HG03520 (cell line): ENCODE measurements around the gene KDM5B.
"Not testable (repeated sequence)": the region's sequence is repeated elsewhere in the genome, so short reads cannot be mapped to it uniquely, and the experiment has no call there.

Experiments
- ATAC-seq: cut with Tn5 transposase; IDR thresholded peaks from one replicate; pipeline ENCODE4 v1.9.1; 2021; ENCODE audit warnings: mild to moderate bottlenecking, moderate library complexity; ENCODE audit not compliant: unreplicated experiment

KDM5B gene

DNA sequence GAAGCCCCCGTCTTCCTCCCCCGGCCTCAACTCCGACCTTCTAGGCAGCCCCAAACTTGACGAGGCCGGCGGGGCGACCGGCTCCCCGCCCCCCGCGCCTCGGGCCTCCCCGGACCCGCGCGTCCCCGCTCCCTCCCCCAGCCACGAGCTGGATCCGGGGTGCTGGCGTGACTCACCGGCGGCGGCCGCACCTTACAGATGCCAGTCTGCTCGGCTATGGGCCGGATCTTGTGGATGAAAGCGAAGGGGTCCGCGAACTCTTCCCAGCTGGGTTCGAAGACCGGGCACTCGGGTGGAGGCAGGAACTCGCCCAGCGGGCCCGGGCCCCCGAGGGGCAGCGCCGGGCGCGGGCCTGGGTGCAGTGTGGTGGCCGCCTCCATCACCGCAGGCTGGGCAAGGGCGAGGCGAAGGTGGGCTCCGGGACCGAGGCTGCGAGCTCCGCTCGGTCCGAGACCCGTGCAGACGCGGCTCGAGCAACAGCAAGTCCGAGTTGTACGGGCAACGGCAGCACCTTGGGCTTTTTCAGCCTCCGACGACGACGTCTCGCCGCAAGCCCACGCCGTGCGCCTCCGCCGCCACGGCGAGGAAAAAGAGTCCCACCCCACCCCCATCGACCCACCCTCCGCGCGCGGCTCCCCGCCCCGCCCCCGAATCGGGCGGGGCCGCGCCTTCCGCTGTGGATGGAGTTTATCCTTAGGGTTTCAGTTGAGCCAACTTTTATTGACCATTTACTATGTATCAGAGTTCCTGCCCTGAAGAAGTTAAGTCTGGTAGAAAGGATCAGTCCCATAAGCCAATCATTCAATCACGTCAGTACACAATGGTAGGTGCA lies at the start of gene KDM5B:
KDM5B (minus strand) TSS at position 496 of the 832 bp plus-strand sequence; CDS start at position 380, 116 bp downstream.
- ATAC-seq, result no peak

DNA sequence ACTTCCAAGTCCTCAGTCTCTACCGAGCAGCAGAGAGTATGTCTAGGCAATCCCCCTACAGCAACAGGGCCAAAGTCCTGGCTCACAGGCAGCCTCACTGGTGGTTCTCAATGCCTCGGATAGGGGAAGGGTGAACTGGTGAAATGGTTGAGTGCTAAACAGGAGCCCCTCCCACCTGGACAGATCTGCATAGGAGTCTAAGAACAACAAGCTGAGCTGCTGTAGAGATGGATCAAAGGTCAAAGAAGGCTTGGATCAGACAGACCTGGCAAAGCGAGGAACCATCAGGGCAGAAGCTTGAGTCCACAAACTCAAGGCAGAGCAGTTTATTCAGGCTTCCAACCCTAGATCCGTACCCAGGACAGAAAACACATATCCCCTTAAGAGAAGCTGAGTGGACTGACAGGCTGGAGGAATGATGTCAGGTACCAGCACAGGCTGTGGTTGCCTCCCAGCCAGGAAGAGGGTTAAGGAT lies 49.0 kb upstream of the KDM5B start:
- no peak for ATAC-seq

DNA sequence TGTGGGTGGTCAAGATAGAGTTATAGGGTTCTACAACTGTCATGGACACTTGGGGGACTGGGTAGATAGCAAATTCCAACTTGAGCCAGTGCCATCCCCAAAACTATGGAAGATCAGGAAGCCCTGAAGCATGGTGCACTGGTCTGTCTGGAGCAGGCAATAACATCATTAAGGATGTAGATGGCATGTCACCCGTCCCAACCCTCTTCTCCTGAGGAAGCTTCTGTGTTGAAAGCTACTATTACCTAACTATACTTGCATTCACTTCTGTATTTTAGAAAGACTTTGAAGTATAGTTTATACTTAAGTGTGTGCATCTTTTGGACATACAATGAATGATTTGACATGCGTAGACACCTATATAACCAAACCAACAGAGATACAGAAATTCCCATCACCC lies 47.8 kb upstream of the KDM5B start:
- no peak for ATAC-seq

DNA sequence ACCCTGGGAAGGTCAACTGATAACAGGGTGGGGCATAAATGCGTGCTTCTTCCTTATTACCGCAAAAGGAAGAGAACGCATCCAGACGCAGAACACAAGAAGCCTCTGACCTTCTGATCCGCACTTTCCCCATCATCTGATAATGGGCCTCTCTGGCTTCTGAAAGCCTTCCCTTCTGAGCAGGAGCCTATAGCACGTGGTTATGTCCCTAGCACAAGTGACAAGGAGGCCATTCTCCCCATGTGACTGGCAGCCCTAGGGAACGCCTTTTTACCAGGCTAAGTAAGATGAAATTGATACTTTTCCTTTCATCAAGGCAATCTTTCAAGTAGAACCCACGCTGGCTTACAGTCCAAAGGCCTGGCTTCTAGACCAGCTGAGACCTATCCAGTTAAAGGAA lies 46.6 kb upstream of the KDM5B start:
- no peak for ATAC-seq

DNA sequence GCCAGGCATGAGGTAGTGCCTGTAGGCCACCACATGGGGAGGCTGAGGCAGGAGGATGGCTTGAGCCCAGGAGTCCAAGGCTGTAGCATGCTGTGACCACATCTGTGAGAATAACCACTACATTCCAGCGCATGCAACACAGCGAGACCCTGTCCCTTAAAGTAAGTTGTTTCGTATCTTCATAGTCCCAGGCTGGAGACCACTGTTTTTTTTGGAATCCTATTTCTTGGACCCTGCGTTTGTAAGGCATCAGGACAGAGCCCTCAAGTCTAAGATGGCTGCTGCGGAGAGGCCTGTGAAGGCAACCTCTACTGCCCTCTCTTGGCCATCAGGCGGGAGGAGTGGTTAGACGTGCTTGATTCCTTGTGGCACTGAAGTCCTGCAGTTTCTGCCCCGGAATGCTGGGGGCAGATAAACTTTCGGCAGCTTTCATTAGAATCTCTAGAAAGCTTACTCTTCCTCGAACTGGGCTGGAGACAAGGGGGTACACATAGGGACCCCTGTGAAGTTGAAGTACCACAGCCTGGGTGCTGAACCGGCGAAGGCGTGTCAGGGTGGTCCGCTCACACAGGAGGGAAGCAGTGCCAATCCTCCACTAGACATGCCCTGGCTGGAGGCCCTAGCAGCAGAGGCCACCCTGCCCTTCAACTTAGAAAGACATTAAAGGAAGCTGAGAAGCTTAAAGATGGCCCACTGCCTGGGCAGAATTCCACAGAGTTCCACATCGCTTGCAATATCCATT lies 44.1 kb upstream of the KDM5B start:
- ATAC-seq, result no peak

DNA sequence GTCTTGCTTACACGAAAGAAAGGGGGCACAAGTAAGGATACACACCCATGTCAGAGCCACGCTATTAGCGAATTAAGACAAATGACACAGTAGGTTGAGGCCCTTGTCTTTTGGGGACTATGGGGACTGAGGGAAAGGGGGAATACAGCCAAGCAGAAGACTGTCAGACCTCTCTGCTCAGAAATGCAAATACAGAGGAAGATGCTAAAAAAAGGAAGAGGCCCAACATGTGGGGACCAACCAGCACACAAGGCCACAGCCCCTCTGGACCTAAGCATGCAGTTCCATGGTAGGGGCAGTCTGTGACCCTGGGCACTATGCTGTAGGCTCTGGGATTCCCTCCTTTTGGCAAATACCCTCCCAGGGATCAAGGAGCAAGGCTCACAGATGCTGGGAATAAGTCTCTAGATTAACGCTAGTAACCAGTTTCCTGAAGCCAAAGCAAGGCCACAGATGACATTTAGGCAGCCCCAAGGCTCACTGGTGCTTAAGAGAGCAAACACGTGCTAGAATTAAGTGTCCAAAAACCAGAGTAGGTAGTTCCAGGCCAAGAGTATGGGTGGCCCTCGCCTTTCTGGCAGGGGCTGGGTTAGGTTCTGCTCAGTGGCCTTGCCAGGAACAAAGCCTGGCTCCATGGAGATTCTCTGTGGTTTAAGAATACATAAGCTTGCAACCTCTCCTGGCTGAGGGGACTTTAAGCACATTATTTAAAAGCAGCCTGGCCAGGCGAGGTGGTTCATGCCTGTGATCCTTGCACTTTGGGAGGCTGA lies 42.6 kb upstream of the KDM5B start:
- ATAC-seq, result no peak

DNA sequence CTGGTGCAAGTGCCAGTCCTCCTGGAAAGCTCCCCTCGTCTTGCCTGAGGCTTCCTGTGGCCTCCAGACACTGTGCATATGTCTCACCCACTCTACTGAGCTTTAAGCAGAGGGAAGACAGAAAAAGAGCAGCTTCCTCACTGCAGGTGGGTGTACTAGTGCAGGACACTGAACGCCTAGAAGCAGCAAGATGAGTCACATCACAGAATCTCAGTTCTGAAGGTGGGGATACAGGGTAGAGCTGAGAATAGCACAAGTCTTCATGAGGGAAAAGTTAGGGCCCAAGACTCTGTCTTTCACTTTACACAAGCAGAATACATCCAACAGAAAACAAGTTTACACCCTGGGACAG lies 39.9 kb upstream of the KDM5B start:
- ATAC-seq, result peak; percentile 85

DNA sequence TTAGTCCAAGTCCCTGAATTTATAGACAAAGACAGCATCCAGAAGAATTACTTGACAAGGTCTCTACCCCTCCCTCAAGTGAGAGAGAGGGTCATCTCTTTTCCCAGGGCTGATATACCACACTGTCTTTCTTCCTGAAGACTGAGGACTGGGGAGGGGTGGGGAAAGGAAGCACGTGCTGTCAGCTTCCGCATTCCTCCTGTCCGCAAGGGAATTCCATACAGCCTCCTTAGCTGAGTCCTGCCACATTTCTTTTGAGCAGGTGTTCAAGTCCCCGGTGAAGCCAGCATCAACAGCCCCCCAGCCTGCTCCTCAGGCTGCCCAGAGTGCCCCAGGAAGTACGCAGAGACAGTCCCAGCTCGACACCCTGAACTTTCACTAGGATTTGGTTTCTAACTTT lies 36.7 kb upstream of the KDM5B start:
- ATAC-seq, result no peak

DNA sequence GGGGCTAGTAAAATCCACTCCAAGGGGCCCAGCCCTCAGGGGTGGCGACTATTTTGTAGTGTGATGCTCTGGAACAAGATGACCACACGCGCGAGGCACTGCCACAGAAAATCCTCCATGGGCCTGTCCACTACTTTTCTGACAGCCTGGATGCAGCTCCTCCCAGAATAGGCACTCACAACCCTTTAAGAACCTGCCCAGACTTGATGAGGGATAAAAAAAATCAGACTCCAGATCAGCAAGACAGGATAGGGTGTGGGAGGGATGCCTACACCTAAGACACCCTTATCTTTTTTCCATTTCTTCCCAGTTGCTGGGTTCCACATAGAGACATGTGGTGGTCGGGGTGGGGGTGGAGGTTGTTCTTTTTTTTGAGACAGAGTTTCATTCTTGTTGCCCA lies 36.0 kb upstream of the KDM5B start:
- ATAC-seq, result no peak

DNA sequence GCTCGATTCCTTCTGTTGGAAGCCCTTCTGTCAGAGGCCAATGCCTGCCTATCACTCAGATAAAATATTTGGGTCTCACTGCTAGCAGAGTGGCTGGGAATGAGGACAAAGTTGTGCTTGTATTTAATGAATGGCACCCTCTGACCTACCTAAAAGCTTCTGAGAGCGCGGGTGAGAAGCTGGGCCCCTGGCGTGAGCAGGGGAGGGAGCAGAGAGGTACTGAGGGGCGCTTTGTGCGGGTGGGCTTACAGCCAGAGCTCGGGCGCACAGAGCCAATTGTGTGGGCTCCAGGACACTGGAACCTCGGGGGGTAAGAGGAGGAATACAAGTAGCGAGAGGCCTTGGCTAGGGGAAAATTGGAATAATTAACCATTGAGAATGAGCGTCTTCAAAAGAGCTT lies 34.9 kb upstream of the KDM5B start:
- ATAC-seq, result no peak

DNA sequence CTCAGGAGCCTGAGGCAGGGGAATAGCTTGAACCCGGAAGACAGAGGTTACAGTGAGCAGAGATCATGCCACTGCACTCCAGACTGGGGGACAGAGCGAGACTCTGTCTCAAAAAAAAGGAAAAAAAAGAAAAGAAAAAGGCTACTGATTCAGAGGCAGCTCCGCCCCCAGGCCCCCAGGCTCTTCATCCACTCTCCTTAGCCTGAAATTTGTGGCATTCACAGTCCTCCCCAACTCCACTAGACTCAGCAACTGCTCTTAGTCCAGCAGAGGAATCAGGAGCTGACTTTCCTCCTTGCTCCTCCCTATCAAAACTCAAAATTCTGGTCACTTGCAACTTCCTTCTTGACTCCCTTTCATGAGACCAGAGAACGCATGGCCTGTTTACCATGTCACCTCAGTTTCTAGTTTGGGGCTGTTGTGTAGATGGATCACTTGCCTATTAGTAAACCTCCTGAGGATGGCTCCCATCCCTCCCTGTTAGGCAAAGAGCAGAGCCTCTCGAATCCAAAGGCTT lies 29.6 kb upstream of the KDM5B start:
- no peak for ATAC-seq

DNA sequence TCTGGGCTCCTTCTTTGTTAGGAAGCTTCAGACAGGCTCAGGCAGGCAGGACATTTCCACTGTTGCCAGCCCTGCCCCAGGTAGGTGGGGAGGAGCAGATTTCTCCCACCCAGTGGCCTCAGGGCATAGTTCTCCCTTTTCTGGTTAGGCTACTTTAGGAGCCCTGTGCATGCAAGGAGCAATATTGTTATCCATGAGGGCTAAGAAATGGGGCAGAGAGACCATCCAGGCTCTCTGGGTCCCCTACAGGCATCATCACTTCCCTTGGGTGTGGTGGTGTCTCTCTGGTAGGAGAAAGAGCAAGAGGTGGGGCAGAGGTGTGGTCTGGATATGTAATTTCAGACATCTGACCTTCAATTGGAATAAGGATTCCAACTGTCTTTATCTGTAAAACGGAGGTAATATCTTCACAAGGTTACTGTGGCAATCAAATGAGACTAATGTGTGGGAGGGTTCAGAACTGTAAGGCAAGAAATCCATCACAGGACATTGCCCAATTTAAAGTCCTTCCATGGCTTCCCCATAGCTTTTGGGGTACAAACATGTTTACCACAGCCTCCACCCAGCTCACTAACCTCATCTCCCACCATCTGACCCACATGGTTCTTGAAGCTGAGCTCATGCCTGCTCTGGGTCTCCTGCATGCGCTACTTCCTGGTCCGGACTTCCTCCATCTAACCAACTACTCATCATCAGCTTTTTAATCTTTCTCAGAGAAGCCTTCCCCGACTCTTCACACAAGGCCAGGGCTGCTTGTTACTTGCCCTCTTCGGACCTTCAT lies 28.6 kb upstream of the KDM5B start:
- ATAC-seq, result no peak

DNA sequence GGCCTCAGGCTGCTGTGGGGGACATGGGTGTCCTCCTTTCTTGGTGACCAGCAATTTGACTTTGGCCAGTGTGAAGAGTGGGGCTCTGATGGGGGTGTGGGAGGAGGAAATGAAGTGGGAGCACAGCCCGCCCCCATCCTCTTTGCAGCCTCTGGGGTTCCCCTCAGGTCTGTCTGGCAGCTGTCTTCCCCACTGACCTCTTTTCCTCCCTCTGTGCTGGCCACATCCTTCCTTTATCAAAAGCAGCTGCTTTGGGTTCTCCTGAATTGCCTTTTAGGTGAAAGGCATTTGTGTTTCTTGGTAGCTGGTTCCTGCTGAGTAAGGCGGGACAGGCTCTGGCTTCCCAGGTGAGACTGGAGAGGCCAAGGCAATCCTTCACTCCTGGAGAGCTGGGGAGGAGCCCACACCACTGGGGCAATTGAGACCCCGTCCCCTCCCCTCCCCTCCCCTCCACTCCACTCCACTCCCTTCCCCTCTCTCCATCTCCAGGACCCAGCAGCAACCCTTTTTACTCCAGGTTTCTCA lies 27.4 kb upstream of the KDM5B start:
- no peak for ATAC-seq

DNA sequence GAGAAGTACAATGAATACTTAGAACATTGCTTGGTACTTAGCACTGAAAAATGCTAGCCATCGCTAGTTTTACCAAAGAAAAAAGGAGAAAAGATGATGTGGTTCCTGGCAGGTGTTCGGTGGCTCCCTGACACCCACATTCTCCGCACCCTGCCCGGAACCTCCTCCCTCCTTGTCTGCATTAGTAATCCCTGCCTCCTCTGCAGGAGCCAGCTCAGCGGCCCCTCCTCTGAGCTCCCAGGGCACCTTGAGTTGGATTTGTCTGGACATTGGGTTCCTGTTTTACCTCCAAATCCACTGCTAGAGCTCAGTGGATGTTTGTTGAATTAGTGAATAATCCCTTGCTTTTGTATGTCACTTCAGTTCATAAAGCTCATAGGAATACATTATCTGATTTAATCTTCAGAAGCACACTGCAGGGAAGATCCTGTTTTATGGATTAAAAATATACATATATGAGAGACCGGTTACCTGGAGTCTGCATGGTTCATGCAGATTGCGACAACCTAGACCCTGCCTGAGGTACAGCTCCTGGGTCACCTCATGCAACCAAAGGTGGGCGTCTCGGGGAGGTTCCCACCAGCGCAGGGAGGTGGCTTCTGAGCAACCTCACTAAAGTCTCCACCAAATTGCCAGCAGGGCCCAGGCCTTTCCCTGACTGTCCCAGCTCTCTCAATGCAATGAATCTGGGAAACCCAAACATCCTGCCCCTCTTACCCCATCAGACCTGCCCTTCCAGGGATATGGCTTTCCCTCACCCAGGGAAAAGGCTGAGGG lies 26.7 kb upstream of the KDM5B start:
- ATAC-seq, result no peak

DNA sequence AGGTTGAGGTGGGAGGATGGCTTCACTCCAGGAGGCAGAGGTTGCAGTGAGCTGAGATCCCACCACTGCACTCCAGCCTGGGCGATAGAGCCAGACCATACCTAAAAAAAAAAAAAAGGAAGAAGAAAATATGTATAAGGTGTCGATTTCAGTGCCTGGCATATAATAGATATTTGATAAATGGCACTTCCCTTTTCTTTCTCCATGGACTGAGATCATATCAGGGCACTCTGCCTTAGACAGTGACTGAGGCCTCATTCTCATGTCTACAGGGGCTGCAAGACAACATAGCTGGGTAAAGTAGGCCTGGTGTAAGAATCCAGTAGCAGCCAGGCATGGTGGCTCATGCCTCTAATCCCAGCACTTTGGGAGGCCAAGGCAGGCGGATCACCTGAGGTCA lies 23.7 kb upstream of the KDM5B start:
- no peak for ATAC-seq

DNA sequence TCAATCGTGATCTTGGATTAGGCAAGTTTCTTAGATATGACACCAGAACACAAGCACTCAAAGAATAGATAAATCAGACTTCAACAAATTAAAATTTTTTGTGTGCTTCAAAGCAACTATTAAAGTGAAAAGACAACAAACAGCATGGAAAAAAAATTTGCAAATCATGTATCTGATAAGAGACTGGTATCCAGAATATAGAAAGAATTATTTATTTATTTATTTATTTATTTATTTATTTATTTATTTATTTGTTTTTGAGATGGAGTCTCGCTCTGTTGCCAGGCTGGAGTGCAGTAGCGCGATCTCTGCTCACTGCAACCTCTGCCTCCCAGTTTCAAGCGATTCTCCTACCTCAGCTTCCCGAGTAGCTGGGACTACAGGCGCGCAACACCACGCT lies 21.0 kb upstream of the KDM5B start:
- not testable (repeated sequence) for ATAC-seq

DNA sequence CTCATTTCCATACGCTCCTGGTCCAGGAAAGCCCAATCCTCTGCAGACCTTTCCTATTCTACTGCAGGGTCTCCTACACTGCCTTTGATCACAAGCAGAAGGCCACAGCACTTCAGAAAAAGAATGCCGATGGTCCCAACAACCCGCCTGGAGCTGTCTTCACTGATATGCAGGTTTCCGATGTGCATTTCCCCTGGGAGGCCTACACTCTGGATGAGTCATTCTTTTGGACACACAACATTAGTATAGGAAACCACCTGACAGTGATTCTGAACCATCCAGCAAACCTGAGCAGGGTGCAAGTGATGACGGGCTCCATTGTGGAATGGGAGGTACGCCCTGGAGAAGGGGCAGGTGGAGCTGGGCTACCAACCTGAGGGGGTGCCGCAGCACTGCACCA lies 17.5 kb upstream of the KDM5B start:
- ATAC-seq, result no peak

DNA sequence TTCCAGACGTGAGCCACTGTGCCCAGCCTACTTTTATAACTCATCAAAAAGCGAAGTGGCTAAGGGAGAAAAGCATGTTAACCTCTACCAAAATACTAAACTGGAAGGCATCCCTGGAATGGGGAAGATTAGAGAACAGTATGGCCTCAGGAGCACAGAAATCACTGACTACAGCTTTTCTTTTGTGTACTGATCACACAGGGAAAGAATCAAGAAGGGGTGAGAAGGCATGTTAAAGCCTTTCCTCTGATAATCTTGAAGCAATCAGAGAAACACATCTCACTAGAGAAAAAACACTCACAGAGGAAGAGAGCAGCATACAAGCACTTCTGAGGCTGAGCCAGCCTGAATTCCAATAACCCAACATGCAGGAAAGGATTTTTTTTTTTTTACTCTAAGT lies 13.2 kb upstream of the KDM5B start:
- no peak for ATAC-seq

DNA sequence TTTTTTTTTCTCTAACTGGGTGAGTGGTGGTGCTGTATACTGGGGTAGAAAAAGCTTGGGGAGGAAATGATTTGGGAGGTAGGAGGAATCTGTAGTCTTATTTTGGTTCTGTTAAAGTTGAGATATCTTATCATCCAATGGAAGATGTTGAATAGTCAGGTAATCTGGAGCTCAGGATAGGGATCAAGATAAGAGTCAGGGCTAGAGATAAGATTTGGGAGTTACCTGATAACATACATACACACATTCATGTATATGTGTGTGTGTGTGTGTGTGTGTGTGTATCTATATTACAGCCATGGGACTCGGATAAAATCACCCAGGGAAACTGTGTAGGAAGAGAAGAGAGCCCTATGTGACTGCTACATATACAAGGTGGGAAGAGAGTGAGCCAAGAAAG lies 10.6 kb upstream of the KDM5B start:
- ATAC-seq, result no peak

DNA sequence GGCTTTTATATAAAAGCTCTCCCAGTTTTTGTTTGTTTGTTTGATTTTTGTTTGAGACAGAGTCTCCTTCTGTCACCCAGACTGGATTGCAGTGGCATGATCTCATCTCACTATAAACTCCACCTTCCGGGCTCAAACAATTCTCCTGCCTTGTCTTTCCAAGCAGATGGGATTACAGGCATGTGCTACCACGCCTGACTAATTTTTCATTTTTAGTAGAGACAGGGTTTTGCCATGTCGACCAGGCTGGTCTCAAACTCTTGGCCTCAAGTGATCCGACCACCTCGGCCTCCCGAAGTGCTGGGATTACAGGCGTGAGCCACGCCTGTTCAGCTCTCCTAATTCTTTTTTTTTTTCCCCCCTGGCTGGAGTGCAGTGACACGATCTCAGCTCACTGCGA lies 6.9 kb upstream of the KDM5B start:
- no peak for ATAC-seq
